ENCODE results near the gene ARMC5.

Gene ARMC5

GRCh38 chr16:31504159-31504558, 44.9 kb downstream of the ARMC5 start:
- DNase-seq = no peak

- peak in 1 of 5 experiments; percentile 85 for DNase-seq
Measured at GRCh38 chr16:31505483-31505882, 46.2 kb downstream of the ARMC5 start.

- no peak for DNase-seq
Measured at GRCh38 chr16:31507617-31507928, 48.3 kb downstream of the ARMC5 start.

DNA sequence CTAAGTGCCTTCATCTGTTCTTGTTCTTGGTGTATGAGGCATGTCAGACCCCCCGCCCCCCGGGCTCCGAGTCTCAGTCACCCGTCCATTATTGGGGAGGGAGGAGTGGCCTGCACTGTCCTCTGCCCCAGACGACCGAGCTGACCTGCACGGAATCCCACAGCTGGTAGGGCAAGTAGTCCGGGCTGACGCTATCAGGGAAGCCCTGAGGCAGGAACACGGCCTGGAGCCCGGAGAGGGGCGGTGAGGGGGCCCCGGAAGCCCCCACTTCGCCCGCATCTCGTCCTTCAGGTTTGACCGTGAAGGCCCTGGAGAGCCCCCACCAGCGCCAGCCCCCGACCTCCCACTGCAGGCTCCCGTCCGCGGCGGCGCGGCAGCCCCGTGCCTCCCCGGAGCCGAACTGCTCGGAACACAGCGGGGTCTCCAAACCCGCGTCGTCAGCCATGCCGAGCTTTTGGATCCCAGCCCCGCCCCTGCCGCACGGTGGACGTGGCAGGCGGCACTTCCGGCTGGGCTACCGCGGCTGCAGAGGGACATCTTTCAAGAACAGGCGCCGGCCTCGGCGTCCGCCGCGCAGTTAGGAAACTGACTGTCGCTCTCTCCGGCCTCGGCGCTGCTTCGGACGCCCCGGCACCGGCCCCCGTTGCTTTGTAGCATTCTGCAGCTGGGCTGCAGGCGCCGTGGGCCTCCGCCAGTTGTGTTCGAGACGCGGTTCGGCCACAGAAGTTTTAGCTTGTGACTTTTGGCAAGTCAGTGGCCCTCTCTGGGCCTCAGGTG, 48.8 kb downstream of the ARMC5 start, which contains the start of gene RUSF1:
Gene RUSF1 (minus strand): TSS at position 463 of the 777 bp plus-strand sequence. CDS start 18 bp downstream, at position 445.
- DNase-seq = peak; percentile 57 to 93 (median 71)

- DNase-seq = no peak
Measured at GRCh38 chr16:31508706-31509195, 49.5 kb downstream of the ARMC5 start.

GRCh38 chr16:31513126-31513525, 53.8 kb downstream of the ARMC5 start:
- no peak for DNase-seq

GRCh38 chr16:31513884-31514283, 54.6 kb downstream of the ARMC5 start:
- no peak for DNase-seq
